GM12874 (cell line): ENCODE results near the gene CREB5.

Source experiments
- TF ChIP-seq, protein P1 (sequence below): IDR thresholded peaks from 2 replicates; pipeline ENCODE4 v1.5.1; 2011; ENCODE audit warnings: low read depth, mild to moderate bottlenecking, control low read depth, low read length, moderate library complexity; ENCODE audit not compliant: insufficient read depth

The CREB5 gene

DNA sequence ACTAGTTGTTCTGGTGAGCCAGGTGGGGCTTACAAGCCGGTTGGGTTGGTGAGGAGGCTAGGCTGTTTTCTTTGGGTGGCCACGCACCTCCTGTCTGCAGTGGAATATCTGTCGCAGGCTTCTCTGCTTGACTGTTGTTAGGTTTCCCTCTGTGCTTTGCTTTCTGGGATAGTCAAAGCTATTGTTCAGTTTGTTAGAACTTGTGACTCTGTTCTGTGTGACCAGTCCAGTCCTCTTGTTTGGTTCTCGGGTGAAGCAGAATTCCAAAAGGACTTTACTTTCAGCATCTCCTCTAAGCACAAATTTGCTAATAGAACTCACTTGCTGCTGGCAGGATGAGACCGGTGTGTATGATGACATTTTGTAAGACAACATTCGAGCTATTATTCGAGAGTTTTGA, 105.3 kb downstream of the CREB5 start:
- TF ChIP-seq, protein P1, sequence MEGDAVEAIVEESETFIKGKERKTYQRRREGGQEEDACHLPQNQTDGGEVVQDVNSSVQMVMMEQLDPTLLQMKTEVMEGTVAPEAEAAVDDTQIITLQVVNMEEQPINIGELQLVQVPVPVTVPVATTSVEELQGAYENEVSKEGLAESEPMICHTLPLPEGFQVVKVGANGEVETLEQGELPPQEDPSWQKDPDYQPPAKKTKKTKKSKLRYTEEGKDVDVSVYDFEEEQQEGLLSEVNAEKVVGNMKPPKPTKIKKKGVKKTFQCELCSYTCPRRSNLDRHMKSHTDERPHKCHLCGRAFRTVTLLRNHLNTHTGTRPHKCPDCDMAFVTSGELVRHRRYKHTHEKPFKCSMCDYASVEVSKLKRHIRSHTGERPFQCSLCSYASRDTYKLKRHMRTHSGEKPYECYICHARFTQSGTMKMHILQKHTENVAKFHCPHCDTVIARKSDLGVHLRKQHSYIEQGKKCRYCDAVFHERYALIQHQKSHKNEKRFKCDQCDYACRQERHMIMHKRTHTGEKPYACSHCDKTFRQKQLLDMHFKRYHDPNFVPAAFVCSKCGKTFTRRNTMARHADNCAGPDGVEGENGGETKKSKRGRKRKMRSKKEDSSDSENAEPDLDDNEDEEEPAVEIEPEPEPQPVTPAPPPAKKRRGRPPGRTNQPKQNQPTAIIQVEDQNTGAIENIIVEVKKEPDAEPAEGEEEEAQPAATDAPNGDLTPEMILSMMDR = no peak

DNA sequence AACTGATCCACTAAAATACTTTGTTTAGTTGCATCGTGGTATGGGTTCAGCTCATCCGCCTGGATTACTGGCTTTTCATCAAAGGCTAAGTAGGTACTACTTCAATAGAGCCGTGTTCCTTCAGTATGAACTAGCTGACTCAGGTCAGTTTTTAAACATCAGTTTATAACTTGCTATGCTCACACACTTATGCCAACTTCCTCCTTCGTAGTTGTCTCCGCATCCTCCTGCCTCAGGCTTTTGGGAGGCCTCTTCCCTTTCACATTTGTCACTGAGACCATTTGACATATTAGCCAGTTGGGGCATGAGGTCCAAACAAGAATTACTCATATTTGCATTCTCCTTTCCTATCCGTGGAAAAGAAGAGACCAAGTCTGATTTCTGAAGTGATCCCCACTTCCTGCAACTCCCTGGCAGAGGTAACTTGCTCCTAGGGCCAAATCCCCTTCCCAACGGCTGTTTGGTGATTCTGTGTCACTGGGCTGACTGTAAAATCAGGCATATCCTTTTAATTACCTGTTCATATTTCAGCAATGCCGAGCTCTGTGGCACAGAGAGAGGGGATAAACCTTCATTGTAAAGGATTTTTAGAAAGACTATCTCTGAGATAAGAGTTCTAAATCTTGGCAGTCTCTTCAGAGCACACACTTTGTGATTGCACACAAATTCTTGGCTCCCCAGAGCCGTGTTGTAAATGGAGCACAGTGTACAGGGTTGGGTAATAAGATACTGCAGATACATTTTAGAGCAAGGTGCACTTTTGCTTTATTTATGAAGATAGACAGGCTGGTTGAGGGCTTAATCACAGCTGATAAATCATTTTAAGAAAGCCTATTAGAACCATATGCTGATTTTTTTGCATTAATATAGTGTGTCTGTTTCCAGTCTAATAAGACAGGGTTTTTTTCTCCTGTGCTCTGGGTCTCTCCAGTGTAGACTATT, 108.0 kb downstream of the CREB5 start:
- TF ChIP-seq, protein P1 = no peak

DNA sequence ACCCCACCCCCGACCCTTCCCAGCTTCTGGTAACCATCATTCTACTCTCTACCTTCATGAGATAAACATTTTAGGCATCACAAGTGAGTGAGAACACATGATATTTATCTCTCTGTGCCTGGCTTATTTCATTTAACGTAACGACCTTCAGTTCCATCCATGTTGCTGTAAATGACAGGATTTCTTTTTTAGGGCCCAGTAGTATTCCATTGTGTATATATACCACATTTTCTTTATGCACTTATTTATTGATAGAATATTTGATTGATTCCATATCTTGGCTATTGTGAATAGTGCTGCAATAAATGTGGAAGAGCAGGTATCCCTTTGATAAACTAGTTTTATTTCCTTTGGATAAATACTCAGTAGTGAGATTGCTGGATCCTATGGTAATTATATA, 112.7 kb downstream of the CREB5 start:
- TF ChIP-seq, protein P1 = no peak

DNA sequence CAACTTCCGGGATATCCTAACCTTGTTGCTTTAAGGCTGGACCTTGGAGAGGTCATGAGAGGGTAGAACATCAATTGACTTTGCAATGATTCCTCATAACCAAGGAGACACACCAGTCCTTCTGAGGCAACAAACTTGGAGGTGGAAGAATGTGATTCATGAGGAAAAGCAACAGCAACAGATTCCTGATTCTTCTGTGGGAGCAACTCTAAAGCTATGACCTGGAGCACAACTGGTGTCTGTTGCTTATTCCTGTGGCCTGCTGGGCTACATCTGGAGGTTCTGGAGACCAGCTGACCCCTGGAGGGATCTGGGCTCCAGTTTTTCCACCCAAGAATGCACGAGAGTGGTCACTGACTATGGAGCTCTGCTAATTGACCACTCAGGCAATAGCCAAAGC, 116.6 kb downstream of the CREB5 start:
- TF ChIP-seq, protein P1 = no peak

DNA sequence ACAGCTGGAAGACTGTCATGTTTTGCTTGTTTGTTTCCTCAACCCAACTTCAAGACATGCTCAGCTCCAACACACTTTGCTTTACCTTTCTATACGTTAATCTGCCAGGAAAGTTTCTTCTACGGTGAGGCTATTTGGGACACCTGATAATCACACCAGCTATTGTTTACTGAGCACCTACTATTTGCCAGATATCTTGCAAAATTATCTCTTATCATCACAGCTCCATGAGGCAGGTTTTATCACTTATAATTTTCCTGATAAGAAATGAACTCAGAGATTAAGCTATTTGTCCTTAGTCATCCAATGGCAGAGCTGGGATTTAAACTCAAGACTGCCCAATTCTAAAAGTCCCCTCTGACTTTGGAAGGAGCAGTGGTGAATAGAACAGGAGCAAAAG, 117.4 kb downstream of the CREB5 start:
- TF ChIP-seq, protein P1 = no peak

DNA sequence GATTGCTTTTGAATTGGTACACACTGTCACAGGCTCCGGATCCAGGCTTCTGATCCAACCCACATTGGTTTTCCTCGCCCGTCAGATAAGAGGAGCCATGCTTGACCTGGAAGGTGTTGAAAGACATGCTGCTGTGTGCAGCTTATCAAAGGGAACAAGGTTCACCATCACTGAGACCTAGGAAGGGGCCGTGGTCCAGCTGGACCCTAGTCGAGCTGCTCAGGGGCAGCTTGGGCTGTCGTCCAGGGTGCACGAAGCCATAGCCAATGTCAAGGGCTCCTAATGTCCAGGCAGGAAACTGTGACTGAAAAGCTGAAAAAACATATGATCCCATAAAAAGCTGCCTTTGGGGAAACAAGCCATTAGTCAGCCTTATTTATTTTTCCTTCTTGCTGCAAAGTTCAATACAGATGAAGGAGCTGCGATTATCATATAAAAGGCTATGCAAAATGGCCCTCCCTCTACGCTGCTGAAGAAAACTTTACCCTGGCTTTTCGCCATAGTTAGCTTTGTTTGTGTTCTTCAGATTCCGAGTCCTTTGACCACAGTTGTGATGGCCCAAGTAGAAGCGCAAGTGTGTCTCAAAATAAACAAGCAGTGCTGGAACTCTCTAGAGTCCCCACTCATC, 118.0 kb downstream of the CREB5 start:
- TF ChIP-seq, protein P1 = no peak

DNA sequence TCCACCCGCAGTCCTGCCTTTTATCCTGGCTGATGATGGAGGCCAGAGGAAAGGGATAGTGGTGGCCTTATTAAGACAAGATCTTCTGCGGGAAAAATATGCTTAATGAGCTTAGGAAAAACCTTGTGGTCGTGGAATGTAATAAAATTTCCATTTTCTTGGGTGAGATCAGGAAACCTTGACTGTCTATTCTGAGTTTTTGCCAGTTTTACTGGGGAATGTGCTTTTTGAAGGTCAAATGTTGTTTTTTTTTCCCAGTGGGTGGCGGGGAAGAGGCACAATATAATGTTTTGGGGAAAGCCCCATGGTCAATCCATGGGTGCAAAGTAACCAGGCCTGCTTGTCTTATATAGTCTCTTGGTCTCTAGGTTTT, 118.5 kb downstream of the CREB5 start:
- TF ChIP-seq, protein P1 = no peak
